ENCODE results near the gene ZNF778. TPM values are rescaled to one million over a fixed set of nuclear protein-coding genes. Genes with fewer than 3 reads are reported as not detected.

ZNF778 gene
- 10.4 TPM for polyA plus RNA-seq (2013, experiment 1 of 2)
- 11.6 TPM for polyA plus RNA-seq (2013, experiment 2 of 2)

- H3K36me3 ChIP-seq (ENCODE audit: insufficient read depth, low read length) = peaks cover 11% of the 10 kb centered on the region; the same call in 1 of the 2 replicates
- H3K4me3 ChIP-seq (ENCODE audit: low read length) = peak within 1 kb of the TSS; percentile 93
- H3K9me3 ChIP-seq (ENCODE audit: insufficient read depth, low read depth, low read length) = no peaks in the 10 kb centered on the region
- peak within 1 kb of the TSS; percentile 87 for H3K9ac ChIP-seq (ENCODE audit: low read depth, low read length)
- peaks cover 3% of the 10 kb centered on the region; the same call in 1 of the 2 replicates for H3K4me1 ChIP-seq (ENCODE audit: insufficient read depth, low read length)
- no peaks in the 10 kb centered on the region for H3K27me3 ChIP-seq (ENCODE audit: insufficient read depth, low read length)
- under 1% methylated on average over 90 of the region's 91 CpGs for WGBS
- peak within 1 kb of the TSS; percentile 79 for H3K27ac ChIP-seq (ENCODE audit: low read depth, low read length)
Observed at GRCh38 chr16:89217388-89218191, at the start of gene ZNF778. TSS of gene ZNF778 (plus strand) at chr16:89217703. CDS start at chr16:89221128, 3,425 bp downstream.

- 88% methylated on average over 19 of the region's 23 CpGs for WGBS
- H3K9ac ChIP-seq (ENCODE audit: low read depth, low read length) = no peak overlapping the region
- peaks cover 32% of the 10 kb centered on the region for H3K27me3 ChIP-seq (ENCODE audit: insufficient read depth, low read length)
- H3K36me3 ChIP-seq (ENCODE audit: insufficient read depth, low read length) = no peaks in the 10 kb centered on the region
- peaks cover 5% of the 10 kb centered on the region; the same call in 1 of the 2 replicates for H3K4me1 ChIP-seq (ENCODE audit: insufficient read depth, low read length)
- H3K27ac ChIP-seq (ENCODE audit: low read depth, low read length) = no peak overlapping the region
- no peaks in the 10 kb centered on the region for H3K9me3 ChIP-seq (ENCODE audit: insufficient read depth, low read depth, low read length)
- no peak overlapping the region for H3K4me3 ChIP-seq (ENCODE audit: low read length)
Observed at GRCh38 chr16:89168381-89169189, 48.9 kb upstream of the ZNF778 start.

- peaks cover 5% of the 10 kb centered on the region; the same call in 1 of the 2 replicates for H3K4me1 ChIP-seq (ENCODE audit: insufficient read depth, low read length)
- no peaks in the 10 kb centered on the region for H3K9me3 ChIP-seq (ENCODE audit: insufficient read depth, low read depth, low read length)
- H3K36me3 ChIP-seq (ENCODE audit: insufficient read depth, low read length) = no peaks in the 10 kb centered on the region
- H3K9ac ChIP-seq (ENCODE audit: low read depth, low read length) = no peak overlapping the region
- 87% methylated on average over 14 of the region's 14 CpGs for WGBS
- H3K27me3 ChIP-seq (ENCODE audit: insufficient read depth, low read length) = peaks cover 32% of the 10 kb centered on the region
- H3K27ac ChIP-seq (ENCODE audit: low read depth, low read length) = no peak overlapping the region
- H3K4me3 ChIP-seq (ENCODE audit: low read length) = no peak overlapping the region
Observed at GRCh38 chr16:89169778-89170177, 47.7 kb upstream of the ZNF778 start.

- H3K36me3 ChIP-seq (ENCODE audit: insufficient read depth, low read length) = no peaks in the 10 kb centered on the region
- H3K27ac ChIP-seq (ENCODE audit: low read depth, low read length) = no peak overlapping the region
- no peak overlapping the region for H3K9ac ChIP-seq (ENCODE audit: low read depth, low read length)
- H3K27me3 ChIP-seq (ENCODE audit: insufficient read depth, low read length) = peaks cover 32% of the 10 kb centered on the region
- H3K4me3 ChIP-seq (ENCODE audit: low read length) = peak overlapping the region; percentile 54
- 24% methylated on average over 34 of the region's 34 CpGs for WGBS
- H3K4me1 ChIP-seq (ENCODE audit: insufficient read depth, low read length) = peaks cover 5% of the 10 kb centered on the region; the same call in 1 of the 2 replicates
- H3K9me3 ChIP-seq (ENCODE audit: insufficient read depth, low read depth, low read length) = no peaks in the 10 kb centered on the region
Observed at GRCh38 chr16:89170346-89171215, 46.9 kb upstream of the ZNF778 start.

GRCh38 chr16:89171216-89172170 lies 46.0 kb upstream of the ZNF778 start, which contains the start of gene CDH15:
TSS of gene CDH15 (plus strand) at chr16:89171748. CDS start at chr16:89171832, 84 bp downstream.
- no peak within 1 kb of the TSS for H3K9ac ChIP-seq (ENCODE audit: low read depth, low read length)
- H3K4me3 ChIP-seq (ENCODE audit: low read length) = peak within 1 kb of the TSS; percentile 54
- peaks cover 32% of the 10 kb centered on the region for H3K27me3 ChIP-seq (ENCODE audit: insufficient read depth, low read length)
- 6% methylated on average over 64 of the region's 74 CpGs for WGBS
- H3K9me3 ChIP-seq (ENCODE audit: insufficient read depth, low read depth, low read length) = no peaks in the 10 kb centered on the region
- no peak within 1 kb of the TSS for H3K27ac ChIP-seq (ENCODE audit: low read depth, low read length)
- no peaks in the 10 kb centered on the region for H3K36me3 ChIP-seq (ENCODE audit: insufficient read depth, low read length)
- H3K4me1 ChIP-seq (ENCODE audit: insufficient read depth, low read length) = peaks cover 5% of the 10 kb centered on the region; the same call in 1 of the 2 replicates

GRCh38 chr16:89172171-89172527 lies 45.4 kb upstream of the ZNF778 start:
- H3K27ac ChIP-seq (ENCODE audit: low read depth, low read length) = no peak overlapping the region
- H3K4me1 ChIP-seq (ENCODE audit: insufficient read depth, low read length) = peaks cover 5% of the 10 kb centered on the region; the same call in 1 of the 2 replicates
- H3K27me3 ChIP-seq (ENCODE audit: insufficient read depth, low read length) = peaks cover 32% of the 10 kb centered on the region
- H3K4me3 ChIP-seq (ENCODE audit: low read length) = no peak overlapping the region
- no peaks in the 10 kb centered on the region for H3K36me3 ChIP-seq (ENCODE audit: insufficient read depth, low read length)
- H3K9ac ChIP-seq (ENCODE audit: low read depth, low read length) = no peak overlapping the region
- WGBS = 85% methylated on average over 11 of the region's 11 CpGs
- no peaks in the 10 kb centered on the region for H3K9me3 ChIP-seq (ENCODE audit: insufficient read depth, low read depth, low read length)

GRCh38 chr16:89172528-89173173 lies 44.9 kb upstream of the ZNF778 start:
- no peak overlapping the region for H3K4me3 ChIP-seq (ENCODE audit: low read length)
- H3K9me3 ChIP-seq (ENCODE audit: insufficient read depth, low read depth, low read length) = no peaks in the 10 kb centered on the region
- H3K27me3 ChIP-seq (ENCODE audit: insufficient read depth, low read length) = peaks cover 32% of the 10 kb centered on the region
- no peak overlapping the region for H3K9ac ChIP-seq (ENCODE audit: low read depth, low read length)
- H3K36me3 ChIP-seq (ENCODE audit: insufficient read depth, low read length) = no peaks in the 10 kb centered on the region
- peaks cover 5% of the 10 kb centered on the region; the same call in 1 of the 2 replicates for H3K4me1 ChIP-seq (ENCODE audit: insufficient read depth, low read length)
- 75% methylated on average over 13 of the region's 13 CpGs for WGBS
- H3K27ac ChIP-seq (ENCODE audit: low read depth, low read length) = no peak overlapping the region

- H3K9ac ChIP-seq (ENCODE audit: low read depth, low read length) = no peak overlapping the region
- H3K36me3 ChIP-seq (ENCODE audit: insufficient read depth, low read length) = no peaks in the 10 kb centered on the region
- no peak overlapping the region for H3K4me3 ChIP-seq (ENCODE audit: low read length)
- peaks cover 32% of the 10 kb centered on the region for H3K27me3 ChIP-seq (ENCODE audit: insufficient read depth, low read length)
- H3K27ac ChIP-seq (ENCODE audit: low read depth, low read length) = no peak overlapping the region
- peaks cover 5% of the 10 kb centered on the region; the same call in 1 of the 2 replicates for H3K4me1 ChIP-seq (ENCODE audit: insufficient read depth, low read length)
- no peaks in the 10 kb centered on the region for H3K9me3 ChIP-seq (ENCODE audit: insufficient read depth, low read depth, low read length)
- WGBS = 55% methylated on average over 8 of the region's 11 CpGs
Observed at GRCh38 chr16:89173174-89173921, 44.2 kb upstream of the ZNF778 start.
